Activated gamma-delta T cell treated with Interleukin-2 at 50 U/mL for 16 hours (primary cell): ENCODE data around the gene ECI1.
A peak's percentile ranks its signal among the peaks of the same experiment; 100 is the strongest.
"Not testable (repeated sequence)": the region's sequence is repeated elsewhere in the genome, so short reads cannot be mapped to it uniquely, and the experiment has no call there.

Experiments
- DNase-seq: peaks from one replicate; pipeline ENCODE4 v3.0.0-alpha.2; 2020

The ECI1 gene

DNA sequence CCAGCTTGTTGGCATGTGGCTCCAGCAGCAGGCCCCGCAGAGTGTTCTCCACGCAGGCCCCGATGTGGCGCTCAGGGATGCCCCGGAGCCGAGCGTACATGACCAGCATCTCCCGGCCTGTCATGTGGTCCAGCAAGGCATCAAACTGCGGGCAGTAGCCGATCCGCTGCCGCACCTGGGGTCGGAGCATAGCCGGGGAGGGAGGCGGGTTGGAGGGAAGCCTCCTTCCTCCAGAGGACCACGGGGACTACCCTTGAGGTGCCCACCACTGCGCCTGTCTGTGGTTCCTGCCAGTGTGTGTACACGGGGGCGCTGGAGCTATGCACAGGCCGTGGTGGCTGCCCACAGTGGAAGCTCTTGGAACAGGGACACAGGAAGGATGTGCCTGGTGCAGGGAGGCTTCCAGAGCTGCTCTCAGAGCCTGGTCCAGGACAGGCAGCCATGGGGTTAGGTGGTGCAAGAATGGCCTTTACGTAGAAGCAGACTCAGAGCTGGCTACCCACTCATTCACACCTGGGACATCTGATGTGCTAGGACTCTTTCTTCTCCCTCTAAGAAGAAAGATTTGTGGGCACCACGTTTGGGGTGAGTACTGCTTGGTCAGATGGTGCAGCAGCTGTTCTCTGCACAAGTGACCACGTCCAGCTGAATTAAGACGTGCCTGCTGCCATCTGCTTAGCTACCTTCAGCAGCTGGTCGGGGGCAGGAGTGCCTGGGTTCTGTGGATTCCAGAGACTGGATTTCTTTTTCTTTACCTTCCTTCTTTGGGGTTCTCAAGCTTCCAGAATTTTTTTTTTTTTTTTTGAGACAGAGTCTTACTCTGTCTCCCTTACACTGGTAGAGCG, 27.8 kb upstream of the ECI1 start:
- no peak for DNase-seq

DNA sequence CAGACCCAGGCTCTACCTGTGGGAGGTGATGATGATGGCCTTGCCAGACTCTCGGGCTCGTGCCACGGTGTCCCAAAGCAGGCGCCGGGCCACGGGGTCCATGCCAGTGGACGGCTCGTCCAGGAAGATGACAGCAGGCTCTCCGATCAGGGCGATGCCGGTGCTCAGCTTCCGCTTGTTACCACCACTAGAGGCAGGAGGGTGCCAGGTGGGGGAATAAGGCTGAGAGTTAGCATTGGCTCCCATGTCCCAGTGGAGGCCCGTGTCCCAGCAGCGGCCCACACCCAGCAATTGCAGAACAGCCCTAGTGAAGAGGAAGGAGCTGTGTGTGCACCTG, 26.9 kb upstream of the ECI1 start:
- DNase-seq: no peak

DNA sequence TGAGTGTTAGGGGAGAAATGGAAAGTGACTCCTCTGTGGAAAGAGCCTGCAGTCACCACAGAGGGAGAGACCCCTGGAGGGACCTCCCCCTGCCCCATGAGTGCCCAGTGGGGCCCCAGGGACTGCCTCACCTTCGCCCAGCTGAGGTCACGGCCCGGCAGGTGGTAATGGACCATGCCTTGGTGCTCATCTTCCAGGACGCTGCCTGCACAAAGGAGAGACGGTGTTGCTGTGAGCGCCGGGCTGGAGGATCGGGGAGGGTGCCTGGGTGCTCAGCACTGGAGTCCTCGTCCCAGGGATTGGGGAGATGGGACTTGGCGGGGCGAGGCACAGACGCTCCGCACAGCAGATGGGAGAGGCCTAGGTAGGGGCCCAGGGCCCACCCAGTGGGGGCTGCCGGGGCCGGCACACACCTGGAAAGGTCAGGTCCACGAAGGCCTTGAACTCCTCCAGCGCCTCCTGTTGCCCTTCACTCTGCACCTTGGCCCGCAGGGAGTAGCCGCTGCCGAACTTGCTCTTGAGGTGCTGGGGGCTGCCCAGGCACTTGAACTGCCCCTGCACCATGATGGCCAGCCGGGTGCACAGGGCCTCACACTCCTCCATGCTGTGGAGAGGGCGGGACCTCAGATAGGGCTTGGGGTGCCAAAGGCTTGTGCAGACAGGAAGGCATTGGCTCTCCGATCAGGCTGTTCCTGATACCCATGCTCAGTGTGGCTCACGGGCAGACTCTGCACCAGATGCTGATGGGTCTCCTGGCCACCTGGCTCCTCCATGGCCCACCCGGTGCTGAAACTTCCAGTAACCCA, 26.3 kb upstream of the ECI1 start:
- DNase-seq: no peak

DNA sequence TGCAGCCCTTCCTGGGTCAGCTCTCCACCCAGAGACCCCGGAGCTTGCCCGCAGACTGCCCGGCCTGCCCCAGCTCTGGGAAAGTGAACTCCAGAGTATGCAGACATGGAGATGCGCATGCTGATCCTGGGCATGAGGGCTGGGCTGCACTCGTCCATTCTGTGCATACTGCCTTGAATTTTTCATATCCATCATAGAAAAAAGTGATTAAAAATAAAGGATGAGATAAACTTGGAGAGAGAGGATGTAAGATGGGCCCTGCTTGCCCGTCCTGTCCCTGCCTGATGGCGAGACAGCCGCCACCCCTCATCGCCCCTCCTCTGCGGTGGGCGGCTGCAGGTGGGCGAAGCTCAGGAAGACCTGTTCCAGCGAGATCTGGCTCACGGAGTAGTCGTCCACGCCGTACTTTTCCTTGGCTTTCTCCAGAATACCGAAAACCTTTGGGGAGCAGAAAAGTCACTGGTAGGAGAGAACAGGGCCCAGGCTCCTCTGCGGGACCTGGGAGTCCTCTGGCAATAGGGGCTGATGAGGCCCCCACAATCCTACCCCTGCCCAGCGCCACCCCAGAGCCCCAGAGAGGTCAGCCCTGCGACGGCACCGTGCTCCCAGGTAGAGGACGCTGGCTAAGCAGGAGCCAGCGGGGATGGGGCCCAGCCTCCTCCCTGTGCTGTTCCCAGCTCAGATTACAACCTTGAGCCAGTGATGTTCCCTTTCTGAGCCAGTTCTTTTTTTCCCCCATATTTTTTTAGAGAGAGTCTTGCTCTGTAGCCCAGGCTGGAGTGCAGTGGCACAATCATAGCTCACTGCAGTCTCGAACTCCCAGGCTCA, 25.2 kb upstream of the ECI1 start:
- no peak for DNase-seq

DNA sequence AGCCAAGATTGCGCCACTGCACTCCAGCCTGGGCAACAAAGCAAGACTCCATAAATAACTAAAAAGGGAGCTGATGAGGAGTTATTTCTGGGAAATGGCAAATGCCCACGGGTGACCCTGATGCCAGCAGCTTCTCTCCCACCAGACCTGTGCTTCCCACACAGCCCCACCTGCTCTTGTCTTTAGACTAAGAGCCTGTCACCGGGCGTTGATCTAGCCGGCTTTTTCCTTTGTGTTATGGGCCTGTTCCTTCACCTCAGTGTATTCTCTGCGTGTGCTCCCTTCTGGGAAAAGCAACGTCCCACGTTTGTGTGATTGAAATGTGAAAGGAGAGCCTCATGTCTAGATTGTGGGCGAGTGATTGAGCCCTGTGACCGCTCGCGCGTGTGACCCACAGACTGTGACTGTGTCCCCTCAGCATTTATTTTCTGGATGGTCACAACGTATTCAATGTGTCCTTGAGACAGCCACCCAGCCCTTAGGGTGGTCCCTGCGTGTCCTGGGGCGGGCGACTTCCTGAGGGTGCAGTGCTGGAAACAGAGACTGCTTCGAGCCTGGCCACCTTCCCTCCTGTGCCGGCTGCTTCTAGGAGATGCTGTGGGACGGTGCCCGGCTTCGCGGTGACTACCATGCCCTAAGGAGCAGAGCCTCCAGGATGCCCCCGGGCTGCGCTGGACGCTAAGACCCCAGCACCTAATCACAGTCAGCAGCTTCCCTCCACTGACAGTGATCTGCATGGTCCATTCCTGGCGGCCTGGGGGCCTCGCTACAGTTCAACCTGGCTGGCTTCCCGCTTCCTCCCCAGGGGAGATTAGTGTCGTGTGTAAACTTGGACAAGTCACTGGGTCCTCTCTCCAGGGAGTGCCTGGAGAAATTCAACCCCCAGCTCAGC, 24.3 kb upstream of the ECI1 start:
- no peak for DNase-seq

DNA sequence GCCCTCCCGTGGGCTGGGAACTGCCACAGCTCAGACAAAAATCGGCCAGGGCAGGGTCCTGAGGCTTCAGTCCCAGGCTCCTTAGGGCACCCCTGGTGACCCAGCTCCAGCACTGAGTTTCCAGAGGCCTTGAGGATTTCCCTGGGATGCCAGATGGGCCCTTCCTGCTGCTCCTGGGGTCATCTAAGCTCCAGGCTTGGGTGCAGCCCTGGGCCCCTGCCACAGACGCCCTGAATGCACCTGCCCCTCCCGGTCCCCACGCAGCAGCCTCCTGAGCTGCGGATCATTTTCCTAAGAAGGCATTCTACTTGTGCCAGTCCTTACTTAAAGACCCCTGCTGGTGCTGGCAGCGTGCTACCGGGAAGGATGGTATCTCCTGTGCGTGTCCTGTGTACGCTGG, 22.5 kb upstream of the ECI1 start:
- DNase-seq: no peak

DNA sequence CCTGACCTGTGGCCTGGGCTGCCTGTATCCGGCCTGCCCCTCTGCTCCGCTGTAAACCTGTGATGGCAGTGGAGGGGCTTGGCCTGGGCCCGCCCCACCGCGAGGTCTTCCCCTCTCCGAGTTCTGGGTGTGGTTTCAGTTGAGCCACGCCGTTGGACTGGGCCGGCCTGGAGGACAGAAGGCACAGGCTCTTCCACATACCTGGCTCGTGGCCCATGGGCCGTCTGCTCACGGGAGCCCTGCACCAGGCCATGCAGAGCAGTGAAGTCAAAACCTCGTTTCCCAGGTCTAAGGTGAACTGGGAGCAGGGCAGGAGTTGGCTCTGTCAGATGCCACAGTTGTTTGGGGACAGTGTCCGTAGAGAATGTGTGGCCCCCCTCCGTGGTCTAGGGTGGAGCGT, 22.1 kb upstream of the ECI1 start:
- no peak for DNase-seq

DNA sequence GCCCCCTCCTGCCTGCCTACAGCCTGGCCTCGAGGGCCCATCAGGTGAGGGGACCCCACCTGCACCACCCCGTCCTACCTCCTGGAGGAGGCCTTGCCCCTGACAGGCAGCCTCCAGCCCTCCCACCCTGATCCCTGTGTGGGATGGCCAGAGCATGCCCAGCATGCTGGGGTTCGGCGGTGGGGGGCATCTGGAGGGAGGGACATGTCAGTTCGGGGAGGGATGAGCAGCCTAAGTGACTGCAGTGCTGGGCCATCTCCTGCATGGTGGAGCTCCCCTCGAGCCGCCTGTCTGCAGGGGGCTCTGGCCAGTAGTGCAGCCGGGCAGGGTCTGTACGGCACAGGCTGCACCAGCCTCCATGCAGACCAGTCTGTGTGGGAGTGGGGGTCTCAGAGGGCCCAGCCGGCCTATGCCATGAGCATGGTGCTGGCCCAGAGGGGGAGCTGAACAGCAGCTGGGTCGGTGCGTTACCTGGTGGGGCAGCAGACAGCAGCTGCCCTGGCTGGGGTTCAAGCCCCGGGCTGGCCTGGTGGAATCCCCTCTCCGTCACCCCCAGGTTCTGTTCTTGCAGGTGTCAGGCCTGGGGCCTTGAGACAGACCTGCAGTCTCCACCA, 20.6 kb upstream of the ECI1 start:
- no peak for DNase-seq

DNA sequence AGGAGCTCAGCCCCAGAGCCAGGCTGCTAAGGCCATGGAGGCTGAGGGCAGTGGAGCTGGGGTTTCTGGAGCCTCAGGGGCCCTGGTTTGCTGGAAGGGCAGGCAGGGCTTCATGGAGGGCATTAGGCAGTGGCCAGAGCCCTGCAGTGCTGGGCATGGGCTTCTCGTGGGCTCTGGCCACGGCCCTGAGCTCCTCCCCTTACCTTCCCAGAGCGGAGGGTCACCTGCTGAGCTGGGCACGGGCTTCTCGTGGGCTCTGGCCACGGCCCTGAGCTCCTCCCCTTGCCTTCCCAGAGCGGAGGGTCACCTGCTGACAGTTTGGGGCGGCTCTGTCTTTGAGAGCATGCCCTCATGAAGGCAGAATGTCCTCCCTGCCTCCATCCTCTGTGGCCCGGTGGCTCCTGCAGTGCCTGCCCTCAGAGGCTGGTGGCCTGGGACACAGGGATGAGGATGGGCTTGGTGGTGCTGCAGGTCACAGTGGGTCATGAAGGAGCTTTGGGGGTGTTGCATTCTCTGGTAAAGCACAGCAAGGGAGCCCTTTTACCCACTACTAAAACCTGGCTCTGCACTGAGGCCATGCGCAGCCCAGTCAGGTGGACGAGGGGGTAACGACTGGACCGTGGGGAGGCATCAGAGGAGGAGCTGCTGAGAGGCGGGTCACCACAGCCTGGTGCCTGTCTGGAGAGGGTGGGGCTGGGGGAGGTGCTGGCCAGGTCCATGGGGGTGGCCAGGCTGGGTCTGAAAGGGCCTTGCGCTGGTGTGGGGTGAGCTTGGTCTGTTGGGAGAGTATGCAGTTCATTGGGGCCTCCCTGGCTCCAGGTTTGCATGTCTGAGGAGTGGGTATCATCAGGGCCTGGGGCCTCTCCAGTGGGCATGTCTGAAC, 19.4 kb upstream of the ECI1 start:
- DNase-seq: no peak

DNA sequence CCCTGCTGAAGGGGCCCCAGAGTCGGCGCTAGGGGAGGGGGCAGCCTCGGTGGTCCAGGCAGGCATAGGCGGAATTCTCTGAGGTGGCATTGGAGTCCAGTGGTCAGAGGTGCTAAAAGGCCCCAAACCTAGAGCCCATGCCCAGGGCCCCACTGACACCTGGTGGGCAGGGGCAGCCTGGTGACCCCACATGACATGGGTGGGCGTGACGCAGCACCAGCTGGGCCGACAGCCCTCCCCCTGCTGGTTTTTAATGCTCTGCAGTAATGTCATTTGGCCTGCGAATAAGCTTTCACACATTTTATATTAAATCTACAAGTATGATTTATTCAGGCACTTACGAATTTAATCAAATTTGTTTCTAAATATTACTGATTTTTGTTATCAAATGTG, 18.7 kb upstream of the ECI1 start:
- DNase-seq: no peak

DNA sequence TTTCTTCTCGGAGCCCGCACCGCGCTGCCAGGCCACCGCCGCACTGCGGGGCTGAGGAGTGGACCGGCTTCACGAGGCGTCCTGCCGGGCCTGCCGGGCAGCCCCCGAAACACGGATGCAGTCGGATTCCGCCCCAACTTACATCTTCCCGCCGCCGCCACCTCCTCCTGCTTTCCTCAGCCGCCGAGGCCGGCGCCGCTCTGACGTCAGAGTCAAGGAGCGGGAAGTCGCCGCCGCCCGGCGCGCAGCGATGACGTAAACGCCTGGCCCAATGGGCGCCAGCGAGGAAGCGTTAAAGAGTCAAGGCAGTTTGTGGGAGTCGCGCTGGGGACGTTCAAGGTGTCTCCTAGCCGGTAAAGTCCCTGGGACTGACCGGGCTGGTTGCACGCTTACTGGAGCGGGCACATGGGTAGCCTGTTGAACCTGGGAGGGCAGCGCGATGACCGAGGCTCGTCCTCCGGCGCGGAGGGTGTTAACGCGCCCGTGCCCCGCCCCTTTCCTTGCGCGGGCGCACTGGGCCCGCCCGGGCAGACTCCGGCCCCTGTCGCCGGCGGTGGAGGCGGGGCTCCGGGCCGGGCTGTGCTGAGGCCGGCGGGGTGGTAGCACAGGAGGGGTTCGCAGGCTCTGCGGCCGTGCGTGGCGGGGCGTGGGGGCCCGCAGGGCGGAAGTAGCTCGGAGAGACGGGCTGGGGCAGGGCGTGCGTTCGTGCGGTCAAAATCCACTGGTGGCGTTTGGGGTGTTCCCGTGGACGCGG, 16.7 kb upstream of the ECI1 start, which contains the start of gene RNPS1:
Gene RNPS1 (minus strand): TSS at position 214 of the 754 bp plus-strand sequence. CDS start 3,483 bp downstream, outside the sequence.
- DNase-seq: peak; percentile 93

DNA sequence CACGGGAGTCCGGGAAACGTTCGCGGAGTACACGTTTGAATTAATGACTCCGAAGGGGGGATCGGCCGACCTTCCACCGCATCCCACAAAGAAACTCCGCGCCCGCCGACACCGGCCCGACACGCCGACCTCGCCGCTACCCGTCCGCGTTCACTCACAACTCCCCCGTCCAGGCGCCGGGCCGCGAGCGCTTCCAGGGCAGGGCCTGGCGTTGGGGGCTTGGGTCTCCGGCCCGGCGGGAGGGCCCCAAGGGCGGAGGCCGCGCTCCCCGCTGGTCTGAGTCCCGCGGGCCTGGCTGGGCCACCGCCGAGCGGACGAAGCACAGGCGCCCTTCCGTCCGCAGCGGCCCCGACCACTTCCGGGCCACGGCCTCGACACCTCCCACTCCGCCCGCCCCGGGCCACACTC, 16.1 kb upstream of the ECI1 start:
- DNase-seq: not testable (repeated sequence)

DNA sequence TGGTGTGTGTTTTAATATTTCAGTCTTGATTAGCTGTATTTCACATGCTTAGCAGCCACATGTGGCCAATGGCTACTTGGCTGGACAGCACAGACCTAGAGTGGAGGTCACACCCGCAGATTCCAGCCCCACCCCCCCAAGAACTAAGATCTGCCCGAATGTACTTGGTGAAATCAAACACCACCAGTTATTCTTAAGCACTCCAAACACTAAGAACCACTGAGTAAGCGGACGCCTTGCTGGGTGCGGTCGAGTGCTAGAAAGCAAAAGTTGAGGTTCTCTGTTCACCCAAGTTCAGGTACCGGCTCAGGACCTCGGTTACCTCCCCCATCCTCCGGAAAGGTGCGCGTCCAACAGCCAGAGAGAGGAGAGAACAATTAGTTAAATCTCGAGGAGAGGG, 15.5 kb upstream of the ECI1 start:
- DNase-seq: not testable (repeated sequence)

DNA sequence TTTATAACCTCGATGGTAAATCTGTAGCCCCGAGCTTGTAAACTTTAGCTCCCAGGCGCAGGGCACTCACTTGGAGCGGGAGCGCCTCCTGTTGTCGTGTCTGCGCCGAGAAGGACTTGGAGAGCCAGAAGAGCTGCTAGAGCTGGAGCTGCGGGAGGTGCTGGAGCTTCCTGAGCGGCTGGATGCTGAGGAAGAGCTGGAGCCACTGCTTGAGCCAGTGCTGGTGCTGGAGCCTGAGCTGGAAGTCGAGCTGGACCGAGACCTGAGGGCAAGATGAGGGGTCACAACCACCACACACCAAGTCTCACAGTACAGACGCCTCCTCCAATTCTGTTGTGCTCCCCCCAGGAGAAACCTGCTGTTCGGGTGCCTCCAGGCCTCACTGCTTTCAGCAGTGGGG, 11.6 kb upstream of the ECI1 start:
- not testable (repeated sequence) for DNase-seq

DNA sequence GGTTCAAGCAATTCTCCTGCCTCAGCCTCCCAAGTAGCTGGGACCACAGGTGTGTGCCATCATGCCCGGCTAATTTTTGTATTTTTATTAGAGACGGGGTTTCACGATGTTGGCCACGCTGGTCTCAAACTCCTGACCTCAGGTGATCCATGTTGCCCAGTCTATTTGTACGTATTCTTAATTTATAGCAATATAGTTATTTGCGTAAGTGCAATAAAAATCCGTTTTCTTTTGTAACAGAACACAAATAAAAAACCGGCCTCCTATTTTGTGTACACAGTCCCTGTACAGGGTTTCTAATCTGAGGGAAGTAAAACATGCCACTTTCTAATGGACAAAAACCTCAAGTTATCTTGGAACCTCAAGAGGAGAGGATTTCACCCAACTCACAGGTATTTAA, 8.9 kb upstream of the ECI1 start:
- DNase-seq: no peak

DNA sequence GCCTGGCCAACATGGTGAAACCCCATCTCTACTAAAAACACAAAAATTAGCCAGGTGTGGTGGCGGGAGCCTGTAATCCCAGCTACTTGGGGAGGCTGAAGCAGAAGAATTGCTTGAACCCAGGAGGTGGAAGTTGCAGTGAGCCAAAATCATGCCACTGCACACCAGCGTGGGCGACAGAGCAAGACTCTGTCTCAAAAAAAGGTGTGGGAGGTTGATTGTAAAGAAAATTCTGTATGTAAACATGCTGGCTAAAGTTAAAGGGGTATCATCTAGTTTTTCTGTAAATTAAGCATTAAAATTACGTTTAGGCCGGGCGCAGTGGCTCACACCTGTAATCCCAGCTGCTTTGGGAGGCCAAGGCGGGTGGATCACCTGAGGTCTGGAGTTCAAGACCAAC, 7.1 kb upstream of the ECI1 start:
- DNase-seq: not testable (repeated sequence)

DNA sequence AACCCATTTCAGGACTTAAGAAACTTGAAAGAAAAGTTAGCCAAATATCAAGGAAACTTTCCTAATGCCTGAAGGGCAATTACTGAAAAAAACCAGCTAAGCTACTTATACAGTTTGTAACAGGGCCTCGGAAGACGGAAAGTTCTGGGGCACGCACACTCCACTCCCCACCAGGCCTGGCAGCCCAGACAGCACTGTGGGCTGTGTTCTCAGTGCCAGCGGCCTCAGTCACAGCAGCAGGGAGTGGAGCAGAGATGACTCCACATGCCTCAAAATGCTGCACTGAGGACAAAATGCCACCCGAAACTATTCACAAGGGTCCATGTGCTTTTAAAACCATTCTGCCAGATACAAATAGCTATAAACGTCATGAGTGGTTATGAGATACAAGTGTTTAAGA, 6.3 kb upstream of the ECI1 start:
- no peak for DNase-seq

DNA sequence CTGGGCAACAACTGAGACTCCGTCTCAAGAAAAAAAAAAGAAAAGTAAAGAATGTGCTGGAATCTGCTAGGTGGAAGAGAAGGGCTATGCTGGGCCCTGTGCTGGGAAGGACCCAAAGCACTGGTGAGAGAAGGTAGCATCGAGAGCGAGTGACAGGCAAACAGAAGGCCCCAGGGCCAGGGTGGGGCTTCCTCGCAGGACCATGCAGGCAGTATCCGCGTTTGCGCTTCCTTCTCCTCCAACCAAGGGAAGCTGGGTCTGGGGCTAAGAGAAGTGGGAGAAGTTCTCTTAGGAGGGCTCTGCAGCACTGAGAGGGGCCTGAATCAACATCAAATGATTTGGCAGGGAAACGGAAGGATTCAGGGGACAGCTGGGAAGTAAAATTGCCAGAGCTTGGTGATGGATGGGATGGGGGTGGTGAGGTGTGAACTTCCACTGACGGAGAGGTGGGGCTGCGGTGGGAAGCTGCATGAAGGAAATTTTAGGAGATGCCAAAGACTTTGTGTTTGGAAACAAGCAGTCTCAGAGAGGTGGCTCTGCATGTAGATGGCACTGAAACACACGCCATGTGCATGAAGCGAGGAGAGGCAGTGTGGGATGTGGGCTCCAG, 5.2 kb upstream of the ECI1 start:
- DNase-seq: no peak

DNA sequence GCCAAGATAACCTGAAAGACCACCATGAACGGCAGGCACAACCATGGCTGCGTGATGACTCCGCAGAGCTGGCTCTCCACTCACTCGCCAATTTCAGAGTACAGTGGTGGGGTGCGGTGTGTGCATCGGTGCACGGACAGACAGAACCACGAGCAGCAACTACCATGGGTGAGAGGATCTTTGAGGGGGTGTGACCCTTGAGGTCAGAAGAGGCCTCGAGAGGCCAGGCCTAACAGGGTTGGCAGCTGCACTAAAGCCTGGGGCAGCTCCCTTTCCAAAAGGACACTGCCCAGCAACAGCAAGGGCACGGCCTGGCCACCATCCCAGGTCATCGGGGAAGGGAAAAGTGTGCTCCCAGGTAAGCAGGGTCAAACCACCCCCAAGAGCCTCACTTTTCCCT, 1.9 kb upstream of the ECI1 start:
- DNase-seq: no peak

DNA sequence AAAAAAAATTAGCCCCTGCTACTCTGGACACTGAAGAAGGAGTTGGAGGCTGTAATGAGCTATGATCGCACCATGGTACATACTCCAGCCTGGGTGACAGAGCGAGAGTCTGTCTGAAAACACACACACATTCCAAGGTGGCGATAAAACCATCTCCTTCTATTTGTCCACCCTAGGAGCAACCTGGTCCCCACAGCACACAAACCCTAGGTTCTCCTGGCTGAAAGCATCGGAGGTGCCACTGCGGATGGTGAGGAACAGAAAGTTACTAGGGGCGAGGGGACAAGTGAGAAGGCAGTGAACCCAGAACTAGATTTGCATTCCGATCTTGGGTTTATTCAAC, 1.4 kb upstream of the ECI1 start:
- DNase-seq: no peak
